HG03139 (cell line): ENCODE measurements around the gene EIF2S3.
A peak's percentile ranks its signal among the peaks of the same experiment; 100 is the strongest.
"Not testable (repeated sequence)": the region's sequence is repeated elsewhere in the genome, so short reads cannot be mapped to it uniquely, and the experiment has no call there.

Source experiments
- ATAC-seq: cut with Tn5 transposase; IDR thresholded peaks from one replicate; pipeline ENCODE4 v1.9.1; 2021; ENCODE audit not compliant: unreplicated experiment

EIF2S3 gene

DNA sequence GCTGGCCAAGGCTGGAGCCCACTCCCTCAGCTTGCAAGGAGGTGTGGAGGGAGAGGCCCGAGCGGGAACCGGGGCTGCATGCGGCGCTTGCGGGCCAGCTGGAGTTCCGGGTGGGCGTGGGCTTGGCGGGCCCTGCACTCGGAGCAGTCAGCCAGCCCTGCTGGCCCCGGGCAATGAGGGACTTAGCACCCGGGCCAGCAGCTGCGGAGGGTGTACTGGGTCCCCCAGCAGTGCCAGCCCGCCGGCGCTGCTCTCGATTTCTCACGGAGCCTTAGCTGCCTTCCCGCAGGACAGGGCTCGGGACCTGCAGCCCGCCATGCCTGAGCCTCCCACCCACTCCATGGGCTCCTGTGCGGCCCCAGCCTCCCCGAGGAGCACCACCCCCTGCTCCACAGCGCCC is 5.1 kb upstream of the EIF2S3 start:
- ATAC-seq, result not testable (repeated sequence)

DNA sequence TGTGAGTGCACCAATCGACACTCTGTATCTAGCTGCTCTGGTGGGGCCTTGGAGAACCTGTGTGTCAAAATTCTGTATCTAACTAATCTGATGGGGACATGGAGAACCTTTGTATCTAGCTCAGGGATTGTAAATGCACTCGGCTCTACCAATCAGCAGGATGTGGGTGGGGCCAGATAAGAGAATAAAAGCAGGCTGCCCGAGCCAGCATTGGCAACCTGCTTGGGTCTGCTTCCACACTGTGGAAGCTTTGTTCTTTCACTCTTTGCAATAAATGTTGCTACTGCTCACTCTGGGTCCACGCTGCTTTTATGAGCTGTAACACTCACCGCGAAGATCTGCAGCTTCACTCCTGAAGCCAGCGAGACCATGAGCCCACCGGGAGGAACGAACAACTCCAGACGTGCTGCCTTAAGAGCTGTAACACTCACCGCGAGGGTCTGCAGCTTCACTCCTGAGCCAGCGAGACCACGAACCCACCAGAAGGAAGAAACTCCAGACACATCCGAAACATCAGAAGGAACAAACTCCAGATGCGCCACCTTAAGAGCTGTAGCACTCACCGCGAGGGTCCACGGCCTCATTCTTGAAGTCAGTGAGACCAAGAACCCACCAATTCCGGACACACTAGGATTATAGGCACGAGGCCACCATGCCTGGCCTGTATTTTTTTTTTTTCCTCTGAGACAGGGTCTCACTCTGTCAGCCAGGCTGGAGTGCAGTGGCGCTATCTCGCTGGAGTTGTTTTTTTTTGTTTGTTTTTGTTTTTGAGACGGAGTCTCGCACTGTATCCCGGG is 4.0 kb upstream of the EIF2S3 start:
- not testable (repeated sequence) for ATAC-seq

DNA sequence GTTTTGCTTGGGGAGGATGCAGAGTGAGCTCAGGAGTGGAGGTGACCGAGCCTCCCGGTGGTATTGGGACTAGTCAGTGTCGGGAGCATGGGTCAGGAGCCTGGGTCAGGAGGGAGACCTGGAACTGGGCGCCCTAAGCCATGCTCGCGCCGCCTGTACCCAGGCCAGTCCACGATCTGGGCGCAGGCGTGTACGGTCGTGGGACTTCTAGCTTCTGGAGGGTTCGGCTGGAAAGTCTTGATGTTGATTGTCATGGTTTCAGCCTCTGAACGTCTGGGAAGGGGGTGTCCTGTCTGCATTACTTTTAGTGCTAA is 244 bp downstream of the EIF2S3 start:
- peak; percentile 18 for ATAC-seq

DNA sequence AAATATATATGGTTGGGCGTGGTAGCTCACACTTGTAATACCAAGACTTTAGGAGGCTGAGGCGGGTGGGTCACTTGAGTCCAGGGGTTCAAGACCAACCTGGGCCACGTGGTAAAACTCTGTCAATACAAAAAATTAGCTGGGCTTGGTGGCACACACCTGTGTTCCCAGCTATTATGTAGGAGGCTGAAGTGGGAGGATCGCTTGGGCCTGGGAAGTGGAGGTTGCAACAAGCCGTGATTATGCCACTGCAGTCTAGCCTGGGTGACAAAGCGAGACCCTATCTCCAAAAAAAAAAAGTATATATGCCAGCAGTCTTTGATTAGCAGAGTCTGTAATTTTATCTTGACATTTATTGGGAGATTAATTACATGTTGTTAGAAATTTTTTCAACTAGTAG is 8.7 kb downstream of the EIF2S3 start:
- ATAC-seq, result no peak

DNA sequence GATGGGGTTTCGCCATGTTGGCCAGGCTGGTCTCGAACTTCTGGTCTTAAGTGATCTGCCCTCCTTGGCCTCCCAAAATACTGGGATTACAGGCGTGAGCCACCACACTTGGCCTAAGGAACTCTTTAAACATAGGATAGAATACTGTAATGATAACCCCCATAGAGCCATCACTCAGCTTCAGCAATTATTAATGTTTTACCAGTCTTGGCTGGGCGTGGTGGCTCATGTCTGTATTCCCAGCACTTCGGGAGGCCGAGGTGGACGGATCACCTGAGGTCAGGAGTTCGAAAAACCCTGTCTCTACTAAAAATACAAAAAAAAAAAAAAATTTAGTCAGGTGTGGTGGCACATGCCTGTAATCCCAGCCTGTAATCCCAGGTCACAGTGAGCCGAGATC is 15.1 kb downstream of the EIF2S3 start:
- no peak for ATAC-seq

DNA sequence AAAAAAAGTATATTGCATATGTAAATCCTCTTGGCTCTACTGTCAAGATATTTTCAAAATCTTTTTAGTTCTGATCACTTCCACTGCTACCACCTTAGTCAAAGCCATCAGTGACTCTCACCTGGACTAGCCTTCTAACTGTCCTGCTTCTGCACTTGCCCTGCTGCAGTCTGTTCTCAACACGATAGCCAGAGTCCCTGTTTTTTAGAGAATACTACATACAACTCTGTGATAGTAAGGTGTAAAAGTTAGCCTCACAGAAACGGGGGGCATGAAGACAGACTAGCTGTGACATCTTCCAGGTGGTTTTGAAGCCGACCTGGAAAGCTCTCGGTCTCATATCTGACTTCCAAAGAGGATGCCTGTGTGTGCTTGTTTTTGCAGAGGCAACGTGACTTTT is 24.7 kb downstream of the EIF2S3 start:
- ATAC-seq, result no peak

DNA sequence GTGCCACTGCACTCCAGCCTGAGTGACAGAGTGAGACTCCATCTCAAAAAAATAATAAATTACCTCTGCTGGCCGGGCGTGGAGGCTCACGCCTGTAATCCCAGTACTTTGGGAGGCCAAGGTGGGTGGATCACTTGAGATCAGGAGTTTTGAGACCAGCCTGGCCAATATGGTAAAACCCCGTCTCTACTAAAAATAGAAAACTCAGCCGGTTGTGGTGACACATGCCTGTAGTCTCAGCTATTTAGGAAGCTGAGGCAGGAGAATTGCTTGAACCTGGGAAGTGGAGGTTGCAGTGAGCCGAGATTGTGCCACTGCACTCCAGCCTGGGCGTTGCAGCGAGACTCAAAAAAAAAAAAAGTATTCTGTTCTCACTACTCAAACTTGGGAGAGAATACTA is 25.5 kb downstream of the EIF2S3 start:
- ATAC-seq, result not testable (repeated sequence)

DNA sequence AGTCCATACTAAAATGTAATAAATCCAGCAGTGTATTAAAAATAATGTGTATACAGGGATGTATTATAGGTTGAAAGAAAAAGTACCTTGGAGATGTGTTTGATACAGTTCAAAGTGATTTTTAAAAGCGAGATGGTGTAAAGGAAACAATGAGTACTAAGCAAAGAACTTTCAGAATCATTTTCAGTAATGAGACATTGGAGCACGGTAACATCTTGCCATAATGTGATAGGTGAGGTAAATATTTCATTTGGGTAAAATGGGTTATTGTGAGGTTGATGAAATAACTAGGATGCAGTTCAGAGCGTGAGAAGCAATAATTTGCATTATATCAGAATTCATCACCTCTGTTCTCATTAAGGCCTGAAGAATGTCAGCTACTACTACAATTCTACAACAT is 25.9 kb downstream of the EIF2S3 start:
- ATAC-seq, result no peak

DNA sequence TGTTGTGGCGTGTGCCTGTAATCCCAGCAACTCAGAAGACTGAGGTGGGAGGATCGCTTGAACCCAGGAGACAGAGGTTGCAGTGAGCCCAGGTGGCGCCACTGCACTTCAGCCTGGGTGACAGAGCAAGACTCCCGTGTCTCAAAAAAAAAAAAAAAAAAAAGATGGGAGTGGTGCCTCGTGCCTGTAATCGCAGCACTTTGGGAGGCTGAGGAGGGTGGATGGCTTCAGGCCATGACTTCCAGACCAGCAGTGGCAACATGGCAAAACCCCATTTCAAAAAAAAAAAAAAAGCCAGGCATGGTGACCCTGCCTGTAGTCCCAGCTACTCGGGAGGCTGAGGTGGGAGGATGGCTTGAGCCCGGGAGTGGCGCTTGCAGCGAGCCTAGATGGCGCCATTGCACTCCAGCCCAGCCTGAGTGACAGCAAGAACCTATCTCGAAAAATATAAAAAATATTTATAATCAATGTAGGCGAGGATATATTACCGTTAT is 27.0 kb downstream of the EIF2S3 start:
- ATAC-seq, result no peak

DNA sequence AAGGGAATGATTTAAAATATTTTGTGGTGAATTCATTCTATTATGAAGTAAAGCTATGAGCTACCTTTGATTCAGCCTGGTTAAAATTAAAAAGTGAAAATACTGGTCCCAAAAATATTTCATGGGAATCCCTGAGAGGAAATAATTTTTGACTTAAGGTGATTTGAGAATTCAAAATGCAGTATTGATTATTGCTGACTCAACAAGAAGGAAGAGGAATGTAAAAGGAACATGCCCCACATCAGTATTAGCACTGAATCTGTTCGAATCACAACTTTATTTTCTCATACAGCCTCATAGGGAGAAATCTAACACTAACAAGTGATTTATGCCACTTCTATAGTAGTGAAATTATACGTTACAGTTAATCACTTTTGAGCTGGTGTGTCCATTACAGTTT is 27.7 kb downstream of the EIF2S3 start:
- no peak for ATAC-seq

DNA sequence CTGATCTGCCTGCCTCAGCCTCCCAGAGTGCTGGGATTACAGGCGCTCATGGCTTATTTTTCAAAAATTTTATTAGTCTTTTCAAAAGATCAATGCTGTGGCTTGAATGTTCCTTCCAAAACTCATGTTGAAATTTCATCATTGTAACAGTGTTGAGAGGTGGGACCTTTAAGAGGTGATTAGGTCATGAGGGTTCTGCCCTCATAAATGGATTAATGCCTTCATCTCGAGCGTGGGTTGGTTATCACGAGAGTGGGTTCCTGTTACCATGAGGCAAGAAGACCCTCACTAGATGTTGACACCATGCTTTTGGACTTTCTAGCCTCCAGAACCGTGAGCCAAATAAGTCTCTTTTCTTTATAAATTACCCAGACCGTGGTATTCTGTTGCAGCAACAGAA is 30.3 kb downstream of the EIF2S3 start:
- no peak for ATAC-seq

DNA sequence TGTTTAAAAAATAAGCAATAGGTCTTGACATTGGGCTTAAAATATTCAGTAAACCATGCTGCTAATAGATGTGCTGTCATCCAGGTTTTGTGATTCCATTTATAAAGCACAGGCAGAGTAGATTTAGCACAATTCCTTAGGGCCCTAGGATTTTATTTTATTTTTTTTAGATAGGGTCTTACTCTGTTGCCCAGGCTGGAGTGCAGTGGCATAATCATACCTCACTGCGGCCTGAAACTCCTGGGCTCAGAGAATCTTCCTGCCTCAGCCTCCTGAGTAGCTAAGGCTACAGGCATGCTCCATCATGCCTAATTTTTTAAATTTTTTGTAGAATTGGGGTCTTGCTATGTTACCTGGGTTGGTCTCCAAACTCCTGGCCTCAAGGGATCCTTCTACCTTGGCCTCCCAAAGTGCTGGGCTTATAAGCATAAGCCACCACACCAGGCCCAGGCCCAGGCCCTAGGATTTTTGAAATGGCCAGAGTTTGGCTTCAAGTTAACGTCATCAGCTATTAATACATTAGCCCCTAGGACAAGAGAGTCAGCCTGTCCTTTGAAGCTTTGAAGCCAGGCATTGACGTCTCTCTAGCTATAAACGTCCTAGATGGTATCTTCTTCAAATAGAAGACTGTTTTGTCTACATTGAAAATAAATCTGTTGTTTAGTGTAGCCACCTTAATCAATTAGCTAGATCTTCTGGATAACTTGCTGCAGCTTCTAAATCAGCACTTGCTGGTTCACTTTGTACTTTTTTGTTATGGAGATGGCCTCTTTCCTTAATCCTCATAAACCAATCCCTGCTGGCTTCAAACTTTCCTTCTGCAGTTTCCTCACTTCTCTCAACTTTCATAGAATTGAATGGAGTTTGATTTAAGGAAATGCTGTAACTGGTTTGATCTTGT is 35.8 kb downstream of the EIF2S3 start:
- ATAC-seq, result no peak

DNA sequence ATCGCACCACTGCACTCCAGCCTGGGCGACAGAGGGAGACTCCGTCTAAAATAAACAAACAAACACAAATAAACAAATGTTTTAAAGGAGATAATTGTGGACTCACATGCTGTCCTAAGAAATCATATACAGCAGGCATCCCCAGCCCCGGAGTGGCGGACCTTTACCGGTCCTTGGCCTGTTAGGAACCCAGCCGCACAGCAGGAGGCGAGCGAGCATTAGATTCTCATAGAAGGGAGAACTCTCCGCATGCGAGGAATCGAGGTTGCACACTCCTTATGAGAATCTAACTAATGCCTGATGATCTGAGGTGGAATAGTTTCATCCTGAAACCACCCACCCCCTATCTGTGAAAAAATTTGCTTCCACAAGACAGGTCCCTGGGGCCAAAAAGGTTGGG is 39.0 kb downstream of the EIF2S3 start:
- no peak for ATAC-seq

DNA sequence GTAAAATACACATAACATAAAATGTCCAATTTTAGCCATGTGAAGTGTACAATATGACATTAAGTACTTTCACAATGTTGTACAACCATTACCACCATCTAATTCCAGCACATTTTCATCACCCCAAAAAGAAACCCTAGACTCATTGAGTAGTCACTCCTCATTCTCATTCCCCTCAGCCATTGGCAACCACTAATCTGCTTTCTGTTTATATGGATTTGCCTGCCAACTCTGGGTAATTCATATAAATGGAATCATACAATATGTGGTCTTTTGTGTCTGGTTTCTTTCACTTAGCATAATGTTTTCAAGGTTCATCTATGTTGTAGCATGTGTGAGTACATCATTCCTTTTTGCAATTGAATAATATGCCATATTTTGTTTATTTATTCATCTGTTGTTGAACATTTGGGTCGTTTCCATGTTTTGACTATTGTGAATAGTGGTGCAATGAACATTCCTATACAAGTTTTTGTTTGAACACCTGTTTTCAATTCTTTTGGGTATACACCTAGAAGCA is 43.0 kb downstream of the EIF2S3 start:
- no peak for ATAC-seq

DNA sequence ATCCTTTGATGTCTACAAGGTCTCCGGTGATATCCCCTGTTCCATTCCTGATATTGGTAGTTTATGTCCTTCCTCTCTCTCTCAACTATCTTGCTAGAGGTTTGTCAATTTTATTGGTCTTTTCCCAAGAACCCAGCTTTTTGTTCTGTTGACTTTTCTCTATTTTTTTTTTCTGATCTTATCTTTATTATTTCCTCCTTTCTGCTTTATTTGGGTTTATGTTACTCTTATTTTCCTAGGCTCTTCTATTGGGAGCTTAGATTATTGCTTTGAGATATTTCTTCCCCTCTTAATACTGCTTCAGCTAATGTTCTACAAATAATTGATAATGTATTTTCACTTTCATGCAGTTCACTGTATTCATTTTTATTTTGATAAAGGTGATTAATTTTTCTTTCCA is 44.2 kb downstream of the EIF2S3 start:
- no peak for ATAC-seq

DNA sequence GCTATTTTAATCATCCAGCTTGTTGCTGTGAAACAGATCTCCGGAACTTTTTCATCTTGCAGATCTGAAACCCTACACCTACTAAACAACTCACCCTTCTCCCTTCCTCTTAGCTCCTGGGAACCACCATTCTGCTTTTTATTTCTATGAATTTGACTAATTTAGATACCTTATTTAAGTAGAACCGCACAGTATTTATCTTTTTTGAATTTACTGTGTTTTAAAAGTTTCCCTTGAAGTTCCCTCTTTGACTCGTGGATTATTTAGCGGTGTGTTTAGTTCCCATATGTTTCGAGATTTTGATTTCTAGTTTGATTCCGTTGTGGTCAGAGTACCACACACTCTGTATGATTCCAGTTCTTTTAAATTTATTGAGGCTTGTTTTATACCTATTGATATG is 44.6 kb downstream of the EIF2S3 start:
- no peak for ATAC-seq

DNA sequence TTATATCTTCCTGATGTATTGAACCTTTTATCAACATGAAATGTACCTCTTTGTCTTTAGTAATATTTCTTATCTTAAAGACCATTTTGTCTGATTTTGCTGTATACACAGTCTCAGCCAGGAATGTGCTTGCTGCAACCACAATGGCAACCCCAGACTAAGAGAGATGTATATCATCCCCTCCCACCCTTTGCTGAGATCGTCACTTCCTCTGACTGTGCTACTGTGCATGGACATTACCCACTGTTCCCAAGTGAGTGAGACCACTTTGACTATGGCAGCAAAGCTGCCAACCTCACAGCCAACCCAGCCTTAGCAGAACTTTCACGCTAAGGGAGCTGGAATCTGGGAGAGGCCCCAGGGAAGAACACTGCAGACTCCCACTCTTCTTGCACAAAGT is 46.0 kb downstream of the EIF2S3 start:
- no peak for ATAC-seq

DNA sequence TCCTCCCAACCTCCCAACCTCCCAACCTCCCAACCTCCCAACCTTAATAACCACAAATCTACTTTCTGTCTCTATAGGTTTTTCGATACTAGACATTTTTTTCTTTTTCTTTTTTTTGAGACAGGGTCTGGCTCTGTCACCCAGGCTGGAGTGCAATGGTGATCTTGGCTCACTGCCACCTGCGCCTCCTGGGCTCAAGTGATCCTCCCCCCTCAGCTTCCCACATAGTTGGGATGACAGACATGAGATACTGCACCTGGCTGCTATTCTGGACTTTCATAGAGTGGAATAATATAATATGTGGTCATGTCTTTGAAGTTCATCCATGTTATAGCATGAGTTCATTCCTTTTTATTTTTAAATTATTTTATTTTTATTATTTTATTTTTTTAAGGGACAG is 55.3 kb downstream of the EIF2S3 start:
- no peak for ATAC-seq

DNA sequence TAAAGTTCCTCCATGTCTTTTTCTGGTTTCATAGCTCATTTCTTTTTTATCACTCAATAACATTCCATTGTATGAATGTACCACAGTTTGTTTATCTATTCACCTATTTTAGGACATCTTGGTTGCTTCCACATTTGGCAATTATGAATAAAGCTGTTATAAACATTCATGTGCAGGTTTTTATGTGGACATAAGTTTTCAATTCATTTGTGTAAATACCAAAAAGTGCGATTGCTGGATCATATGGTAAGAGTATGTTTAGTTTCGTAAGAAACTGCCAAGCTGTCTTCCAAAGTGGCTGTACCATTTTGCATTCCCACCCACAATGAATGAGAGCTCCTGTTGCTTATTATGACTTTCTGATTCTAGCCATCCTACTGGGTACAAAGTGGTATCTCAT is 58.4 kb downstream of the EIF2S3 start:
- ATAC-seq, result no peak

DNA sequence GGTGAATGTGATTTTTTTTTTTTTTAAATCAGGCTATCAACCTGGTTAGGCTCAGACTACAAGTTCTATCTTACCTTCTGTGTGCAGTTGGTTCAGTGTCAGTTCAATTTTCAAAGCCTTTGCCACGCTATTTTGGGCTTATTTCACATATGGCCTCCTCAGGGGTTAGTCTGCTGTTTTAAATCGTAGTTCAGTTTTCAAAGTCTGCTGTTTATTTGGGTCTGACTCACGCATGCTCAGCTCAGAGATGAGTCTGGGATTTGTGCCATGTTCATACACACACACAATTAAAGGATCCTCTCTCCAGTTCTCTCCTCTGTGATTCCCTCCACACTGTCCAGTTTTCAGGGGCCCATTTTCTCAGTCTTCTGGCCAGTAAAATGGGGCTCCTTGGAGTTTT is 62.5 kb downstream of the EIF2S3 start:
- no peak for ATAC-seq

DNA sequence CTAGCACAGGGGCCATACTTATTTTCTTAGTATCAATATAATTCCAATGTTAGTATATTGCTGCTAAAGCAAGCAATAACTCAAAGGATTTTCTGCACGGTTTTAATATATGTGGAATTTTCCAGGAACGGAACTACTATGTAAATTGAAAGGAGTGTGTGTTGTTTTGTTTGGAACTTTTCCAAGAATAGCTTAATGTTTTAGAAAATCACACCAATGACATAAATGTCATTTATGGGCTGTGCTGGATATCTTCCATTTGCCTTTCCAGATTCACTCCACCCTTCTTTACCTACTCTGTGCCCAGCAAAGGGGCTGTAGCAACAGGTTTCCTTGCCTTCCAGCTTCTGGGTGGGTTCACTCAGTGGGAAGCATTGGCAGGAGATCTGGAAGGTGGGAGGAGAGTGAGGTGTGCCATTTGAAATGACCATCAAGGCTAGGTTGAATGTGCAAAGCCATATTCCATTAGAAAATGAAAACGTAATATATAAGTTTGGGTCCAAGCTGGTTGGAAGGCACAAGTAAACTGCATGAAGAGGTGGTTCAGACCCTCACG is 69.6 kb downstream of the EIF2S3 start:
- no peak for ATAC-seq
